Smooth muscle cell (in vitro differentiated cells): ENCODE data around the gene RLN3. TPM values are rescaled to one million over a fixed set of nuclear protein-coding genes. Genes with fewer than 3 reads are reported as not detected.

Source experiments
- DNase-seq: peaks from one replicate; lab custom pipeline; 2025; ENCODE audit not compliant: unreplicated experiment; lab: John Stamatoyannopoulos, UW
- H2AFZ ChIP-seq: fragments of 200-600 bp; sonication (generic); 2 replicates; pipeline ENCODE4 v1.6.0; 2016; ENCODE audit warnings: antibody characterized with exemption, low read depth, mild to moderate bottlenecking
- H3F3A ChIP-seq: fragments of 200-600 bp; sonication (generic); 2 replicates; pipeline ENCODE4 v1.6.0; 2017; ENCODE audit warnings: antibody characterized with exemption, low read depth
- H3K27ac ChIP-seq: fragments of 200-600 bp; sonication (generic); 2 replicates; pipeline ENCODE4 v1.5.1; 2016; ENCODE audit warnings: low read depth, mild to moderate bottlenecking
- H3K27me3 ChIP-seq: fragments of 200-600 bp; sonication (generic); 2 replicates; pipeline ENCODE4 v1.6.1; 2016; ENCODE audit warnings: low read depth, mild to moderate bottlenecking
- H3K36me3 ChIP-seq: fragments of 200-600 bp; sonication (generic); 2 replicates; pipeline ENCODE4 v1.5.1; 2016; ENCODE audit warnings: low read depth
- H3K4me1 ChIP-seq: fragments of 200-600 bp; sonication (generic); 2 replicates; pipeline ENCODE4 v1.5.1; 2016; ENCODE audit warnings: low read depth
- H3K4me2 ChIP-seq: fragments of 200-600 bp; sonication (generic); 2 replicates; pipeline ENCODE4 v1.6.0; 2016; ENCODE audit warnings: mild to moderate bottlenecking
- H3K4me3 ChIP-seq: fragments of 200-600 bp; sonication (generic); 2 replicates; pipeline ENCODE4 v1.5.1; 2016; ENCODE audit warnings: mild to moderate bottlenecking
- H3K79me2 ChIP-seq: fragments of 200-600 bp; sonication (generic); 2 replicates; pipeline ENCODE4 v1.6.0; 2016; ENCODE audit warnings: low read depth, mild to moderate bottlenecking
- H3K9ac ChIP-seq: fragments of 200-600 bp; sonication (generic); 2 replicates; pipeline ENCODE4 v1.6.0; 2016; ENCODE audit warnings: low read depth
- H3K9me3 ChIP-seq: fragments of 200-600 bp; sonication (generic); replicated peaks from 2 replicates; pipeline ENCODE4 v1.5.1; 2016; ENCODE audit warnings: low read depth
- H4K20me1 ChIP-seq: fragments of 200-600 bp; sonication (generic); 2 replicates; pipeline ENCODE4 v1.6.0; 2016; ENCODE audit warnings: low read depth
- CTCF ChIP-seq: fragments of 200-600 bp; sonication (generic); IDR thresholded peaks from 2 replicates; pipeline ENCODE4 v1.5.1; 2017; ENCODE audit warnings: borderline replicate concordance, mild to moderate bottlenecking, antibody characterized with exemption; ENCODE audit not compliant: insufficient read depth, poor library complexity, severe bottlenecking
- WGBS: methylation state at CpG from one replicate; pipeline ENCODE4 v1.1.7; 2016; ENCODE audit warnings: low lambda C conversion rate; 5-methylcytosine and 5-hydroxymethylcytosine counted together
- polyA plus RNA-seq: library from polyadenylated mRNA; unstranded; fragments of >200 nt; fragmentation: Nextera tagmentation; extraction: Ambion mirVana; gene quantifications from 2 replicates; pipeline ENCODE4 v1.2.1, GENCODE V29; 2016
- total RNA-seq: library from RNA; depleted of rRNA; stranded (reverse); fragments of >200 nt; gene quantifications from 2 replicates; pipeline ENCODE4 v1.2.3, GENCODE V29; 2014

Gene RLN3
- total and polyA plus RNA-seq, 2 experiments from 2014 or later, result not detected

DNA sequence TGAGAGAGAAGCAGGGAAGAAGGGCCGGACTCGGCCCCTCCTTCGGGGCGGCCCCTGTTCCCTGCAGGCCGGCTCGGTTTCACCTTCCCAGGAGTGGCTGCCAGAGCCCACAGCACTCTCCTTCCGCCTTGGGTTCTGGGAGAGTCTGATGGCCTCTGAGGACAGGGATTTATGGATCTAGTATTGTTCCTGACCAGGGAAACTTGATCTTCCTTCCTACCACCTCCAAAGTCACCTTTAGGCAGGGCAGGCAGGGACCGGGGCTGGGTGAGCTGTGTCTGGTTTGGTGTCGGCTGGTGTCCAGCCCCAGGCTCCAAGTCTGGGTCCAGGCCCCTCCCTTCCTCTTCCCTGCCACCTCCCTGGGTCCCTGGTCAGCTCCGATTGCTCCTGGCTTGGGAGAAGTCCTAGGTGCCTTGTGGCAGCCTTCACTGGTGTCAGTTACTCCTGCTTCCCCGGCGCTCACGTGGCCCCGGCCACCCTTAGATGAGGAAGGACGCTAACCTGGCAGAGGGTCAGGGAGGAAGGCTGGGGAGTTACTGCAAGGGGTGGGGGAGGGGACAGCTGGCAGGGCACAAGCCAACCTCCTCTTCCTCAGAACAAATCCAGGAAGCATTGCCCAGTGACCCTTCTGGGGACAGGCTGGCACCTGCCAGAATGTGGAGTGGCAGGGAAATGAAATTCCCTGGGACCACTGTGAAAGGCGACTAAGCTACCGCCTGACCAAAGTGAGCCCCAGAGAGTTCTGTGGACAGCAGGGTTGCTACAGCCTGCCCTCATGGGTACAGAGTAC lies 40.7 kb upstream of the RLN3 start:
- Histone ChIP-seq H3K9ac (peak overlapping the region; percentile 32), H2AFZ (no peak overlapping the region), H3K27ac (peak overlapping the region; percentile 62), H3K27me3 (no peaks in the 10 kb centered on the region), H3K4me2 (peak overlapping the region; percentile 80), H3K79me2 (no peaks in the 10 kb centered on the region), H3K4me3 (no peak overlapping the region), H3F3A (no peaks in the 10 kb centered on the region), H4K20me1 (no peaks in the 10 kb centered on the region), H3K36me3 (no peaks in the 10 kb centered on the region), H3K4me1 (peaks cover 17% of the 10 kb centered on the region), H3K9me3 (no peaks in the 10 kb centered on the region)
- no peak for TF ChIP-seq CTCF
- WGBS, result 79% methylated on average over 17 of the region's 17 CpGs
- DNase-seq, result no peak

- Histone ChIP-seq H3K9me3 (no peaks in the 10 kb centered on the region), H3K4me3 (no peak overlapping the region), H3F3A (no peaks in the 10 kb centered on the region), H3K27ac (no peak overlapping the region), H3K9ac (no peak overlapping the region), H3K36me3 (no peaks in the 10 kb centered on the region), H3K4me2 (no peak overlapping the region), H3K79me2 (no peaks in the 10 kb centered on the region), H2AFZ (no peak overlapping the region), H3K27me3 (no peaks in the 10 kb centered on the region), H4K20me1 (no peaks in the 10 kb centered on the region), H3K4me1 (peaks cover 17% of the 10 kb centered on the region)
- 94% methylated on average over 7 of the region's 7 CpGs for WGBS
- no peak for DNase-seq
- TF ChIP-seq CTCF, result no peak
Observed at GRCh38 chr19:13989487-13989886, 38.5 kb upstream of the RLN3 start.

GRCh38 chr19:13990085-13990484 lies 37.9 kb upstream of the RLN3 start:
- Histone ChIP-seq H3K4me1 (peaks cover 17% of the 10 kb centered on the region), H4K20me1 (no peaks in the 10 kb centered on the region), H3F3A (no peaks in the 10 kb centered on the region), H3K27me3 (no peaks in the 10 kb centered on the region), H3K9me3 (no peaks in the 10 kb centered on the region), H3K4me3 (no peak overlapping the region), H3K36me3 (no peaks in the 10 kb centered on the region), H3K9ac (no peak overlapping the region), H3K27ac (no peak overlapping the region), H3K79me2 (no peaks in the 10 kb centered on the region), H2AFZ (no peak overlapping the region), H3K4me2 (no peak overlapping the region)
- DNase-seq, result no peak
- TF ChIP-seq CTCF, result no peak
- WGBS, result 94% methylated on average over 8 of the region's 8 CpGs

DNA sequence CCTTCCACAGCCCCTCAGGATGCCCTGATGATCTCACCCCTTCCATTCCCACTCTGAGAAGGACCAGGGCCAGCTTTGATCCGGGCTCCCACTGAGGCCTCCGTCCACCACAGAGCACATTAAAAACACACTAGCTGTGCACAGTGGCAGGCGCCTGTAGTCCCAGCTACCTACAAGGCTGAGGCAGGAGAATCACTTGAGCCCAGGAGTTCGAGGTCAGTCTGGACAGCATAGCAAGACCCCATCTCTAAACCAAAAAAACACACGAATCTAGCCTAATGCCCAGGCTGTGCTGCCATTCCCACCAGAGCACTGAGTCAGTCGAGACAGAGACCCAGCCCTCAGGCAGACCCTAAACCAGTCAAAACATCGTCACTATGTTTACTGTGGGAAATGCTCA lies 35.9 kb upstream of the RLN3 start:
- Histone ChIP-seq H3K36me3 (no peaks in the 10 kb centered on the region), H3K27me3 (no peaks in the 10 kb centered on the region), H3K4me1 (peaks cover 4% of the 10 kb centered on the region), H3K4me2 (no peak overlapping the region), H2AFZ (no peak overlapping the region), H3K27ac (no peak overlapping the region), H4K20me1 (no peaks in the 10 kb centered on the region), H3K9me3 (no peaks in the 10 kb centered on the region), H3K9ac (no peak overlapping the region), H3K79me2 (no peaks in the 10 kb centered on the region), H3F3A (no peaks in the 10 kb centered on the region), H3K4me3 (no peak overlapping the region)
- TF ChIP-seq CTCF, result no peak
- no peak for DNase-seq
- 93% methylated on average over 7 of the region's 7 CpGs for WGBS
